Hepatocyte (in vitro differentiated cells): ENCODE measurements around the gene TMEM131L. TPM values are rescaled to one million over a fixed set of nuclear protein-coding genes. Genes with fewer than 3 reads are reported as not detected.

Source experiments
- DNase-seq: peaks from one replicate; pipeline ENCODE4 v3.0.0-alpha.2; 2016; ENCODE audit warnings: low spot score
- H2AFZ ChIP-seq: fragments of 200-600 bp; sonication (generic); 2 replicates; pipeline ENCODE4 v1.6.0; 2016; ENCODE audit warnings: antibody characterized with exemption, mild to moderate bottlenecking
- H3K27ac ChIP-seq: fragments of 200-600 bp; sonication (generic); 2 replicates; pipeline ENCODE4 v1.5.1; 2016; ENCODE audit warnings: mild to moderate bottlenecking
- H3K27me3 ChIP-seq: fragments of 200-600 bp; sonication (generic); 2 replicates; pipeline ENCODE4 v1.6.1; 2016
- H3K36me3 ChIP-seq: fragments of 200-600 bp; sonication (generic); replicated peaks from 2 replicates; pipeline ENCODE4 v1.5.1; 2016; ENCODE audit warnings: low read depth; ENCODE audit not compliant: insufficient read depth
- H3K4me1 ChIP-seq: fragments of 200-600 bp; sonication (generic); 2 replicates; pipeline ENCODE4 v1.5.1; 2016; ENCODE audit warnings: mild to moderate bottlenecking, moderate library complexity; ENCODE audit not compliant: insufficient read depth
- H3K4me2 ChIP-seq: fragments of 200-600 bp; sonication (generic); 2 replicates; pipeline ENCODE4 v1.6.0; 2016
- H3K4me3 ChIP-seq: fragments of 200-600 bp; sonication (generic); 2 replicates; pipeline ENCODE4 v1.5.1; 2016; ENCODE audit warnings: mild to moderate bottlenecking
- H3K79me2 ChIP-seq: fragments of 200-600 bp; sonication (generic); 2 replicates; pipeline ENCODE4 v1.6.0; 2017; ENCODE audit warnings: mild to moderate bottlenecking
- H3K9me2 ChIP-seq: fragments of 200-600 bp; sonication (generic); replicated peaks from 2 replicates; pipeline ENCODE4 v1.6.0; 2017; ENCODE audit warnings: mild to moderate bottlenecking; ENCODE audit not compliant: insufficient read depth
- H3K9me3 ChIP-seq: fragments of 200-600 bp; sonication (generic); 2 replicates; pipeline ENCODE4 v1.5.1; 2016; ENCODE audit warnings: low read depth, mild to moderate bottlenecking
- H4K20me1 ChIP-seq: fragments of 200-600 bp; sonication (generic); 2 replicates; pipeline ENCODE4 v1.6.0; 2016; ENCODE audit warnings: mild to moderate bottlenecking; ENCODE audit not compliant: insufficient read depth, poor library complexity, severe bottlenecking
- EZH2 ChIP-seq: fragments of 200-600 bp; sonication (generic); IDR thresholded peaks from 2 replicates; pipeline ENCODE4 v1.6.1; 2016; ENCODE audit warnings: antibody characterized with exemption, mild to moderate bottlenecking, borderline replicate concordance
- EZH2phosphoT487 ChIP-seq: fragments of 200-600 bp; sonication (generic); IDR thresholded peaks from one replicate; pipeline ENCODE4 v1.6.1; 2018; ENCODE audit warnings: antibody characterized with exemption, mild to moderate bottlenecking, low read depth, moderate library complexity; ENCODE audit not compliant: unreplicated experiment, severe bottlenecking
- WGBS: methylation state at CpG from one replicate; pipeline ENCODE4 v1.1.6; 2016; ENCODE audit warnings: low lambda C conversion rate; ENCODE audit errors: missing lambda C conversion rate; 5-methylcytosine and 5-hydroxymethylcytosine counted together
- polyA plus RNA-seq: library from polyadenylated mRNA; unstranded; fragments of >200 nt; fragmentation: Nextera tagmentation; extraction: Ambion mirVana; gene quantifications from 2 replicates; pipeline ENCODE4 v1.2.1, GENCODE V29; 2016
- total RNA-seq: library from RNA; depleted of rRNA; stranded (reverse); fragments of >200 nt; gene quantifications from 2 replicates; pipeline ENCODE4 v1.2.3, GENCODE V29; 2014
- TF ChIP-seq, protein P1 (sequence below): fragments of 200-600 bp; sonication (generic); IDR thresholded peaks from 2 replicates; pipeline ENCODE4 v1.5.1; 2016; ENCODE audit warnings: antibody characterized with exemption, mild to moderate bottlenecking; ENCODE audit not compliant: poor library complexity

The TMEM131L gene
- total and polyA plus RNA-seq, 2 experiments from 2014 or later, result 6.3 to 10.5 TPM

DNA sequence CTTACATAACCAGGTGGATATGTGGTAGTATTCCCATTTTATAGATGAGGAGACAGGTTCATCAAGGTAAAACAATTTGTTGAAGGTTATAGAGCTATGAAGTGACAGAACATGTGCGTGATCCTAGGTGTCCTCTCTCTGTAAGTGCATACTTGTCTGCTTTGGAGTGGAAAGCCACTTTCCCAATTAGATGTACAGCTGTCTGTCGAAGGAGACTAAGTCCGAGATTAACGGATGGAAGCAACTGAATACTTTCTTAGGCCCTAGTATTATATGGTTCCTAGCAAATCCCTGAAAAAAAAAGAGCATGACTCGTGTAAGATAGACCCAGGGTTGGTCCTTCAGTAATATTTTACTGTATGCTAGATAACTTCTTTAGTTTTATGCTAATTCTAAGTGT is 19.7 kb downstream of the TMEM131L start:
- H2AFZ ChIP-seq, result no peak overlapping the region
- DNase-seq, result no peak
- H3K27ac ChIP-seq, result peak overlapping the region; percentile 88
- peak overlapping the region; percentile 60 for H3K4me2 ChIP-seq
- no peaks in the 10 kb centered on the region for H3K36me3 ChIP-seq
- WGBS, result 67% methylated on average over 5 of the region's 5 CpGs
- H3K79me2 ChIP-seq, result no peaks in the 10 kb centered on the region
- no peak for TF ChIP-seq EZH2phosphoT487
- TF ChIP-seq EZH2, result no peak
- TF ChIP-seq, protein P1, sequence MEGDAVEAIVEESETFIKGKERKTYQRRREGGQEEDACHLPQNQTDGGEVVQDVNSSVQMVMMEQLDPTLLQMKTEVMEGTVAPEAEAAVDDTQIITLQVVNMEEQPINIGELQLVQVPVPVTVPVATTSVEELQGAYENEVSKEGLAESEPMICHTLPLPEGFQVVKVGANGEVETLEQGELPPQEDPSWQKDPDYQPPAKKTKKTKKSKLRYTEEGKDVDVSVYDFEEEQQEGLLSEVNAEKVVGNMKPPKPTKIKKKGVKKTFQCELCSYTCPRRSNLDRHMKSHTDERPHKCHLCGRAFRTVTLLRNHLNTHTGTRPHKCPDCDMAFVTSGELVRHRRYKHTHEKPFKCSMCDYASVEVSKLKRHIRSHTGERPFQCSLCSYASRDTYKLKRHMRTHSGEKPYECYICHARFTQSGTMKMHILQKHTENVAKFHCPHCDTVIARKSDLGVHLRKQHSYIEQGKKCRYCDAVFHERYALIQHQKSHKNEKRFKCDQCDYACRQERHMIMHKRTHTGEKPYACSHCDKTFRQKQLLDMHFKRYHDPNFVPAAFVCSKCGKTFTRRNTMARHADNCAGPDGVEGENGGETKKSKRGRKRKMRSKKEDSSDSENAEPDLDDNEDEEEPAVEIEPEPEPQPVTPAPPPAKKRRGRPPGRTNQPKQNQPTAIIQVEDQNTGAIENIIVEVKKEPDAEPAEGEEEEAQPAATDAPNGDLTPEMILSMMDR, result no peak
- H3K9me3 ChIP-seq, result no peaks in the 10 kb centered on the region
- H3K4me3 ChIP-seq, result no peak overlapping the region
- H4K20me1 ChIP-seq, result no peaks in the 10 kb centered on the region
- H3K27me3 ChIP-seq, result no peaks in the 10 kb centered on the region
- H3K9me2 ChIP-seq, result no peaks in the 10 kb centered on the region
- peaks cover 17% of the 10 kb centered on the region for H3K4me1 ChIP-seq

DNA sequence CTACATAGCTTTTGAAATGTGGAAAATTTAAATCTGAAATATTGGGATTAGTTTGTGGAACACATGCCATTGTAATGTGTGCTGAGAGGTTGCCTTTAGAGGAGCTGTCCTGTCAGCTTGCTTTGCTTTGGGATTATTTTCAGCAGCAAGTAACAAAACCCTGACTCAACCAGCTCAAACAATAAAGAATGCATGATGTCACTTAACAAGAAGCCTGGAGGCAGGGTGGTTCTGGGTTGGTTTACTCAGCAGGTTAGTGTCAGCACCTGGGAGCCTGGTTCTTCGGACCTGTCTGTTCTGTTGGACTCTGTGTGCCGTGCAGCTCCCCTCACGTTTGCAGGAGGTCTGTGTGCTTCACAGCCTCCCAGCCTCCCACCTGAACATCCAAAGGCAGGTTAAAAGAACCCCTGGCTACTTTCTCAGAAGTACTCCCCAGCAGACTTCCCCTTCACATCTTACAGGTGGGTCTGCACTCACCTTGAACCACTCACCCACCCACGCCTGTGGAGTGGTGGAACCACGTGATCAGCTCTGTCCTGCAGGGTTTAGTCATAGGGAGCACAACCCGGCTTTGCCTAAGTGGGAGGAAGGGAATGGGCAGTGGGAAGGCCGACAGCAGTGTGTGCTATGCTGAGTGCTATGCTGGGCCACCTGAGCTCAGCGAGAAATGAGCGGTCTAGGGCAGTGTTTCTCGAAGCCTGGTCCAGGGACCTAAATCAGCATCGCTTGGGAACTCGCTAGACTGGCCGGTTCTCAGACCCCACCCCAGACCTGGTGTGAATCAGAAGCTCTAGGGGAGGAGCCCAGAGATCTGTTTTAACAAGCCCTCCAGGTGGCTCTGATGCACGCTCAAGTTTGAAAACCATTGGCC is 20.4 kb downstream of the TMEM131L start:
- Histone ChIP-seq H3K4me2 (peak overlapping the region; percentile 60), H3K4me3 (no peak overlapping the region), H3K27me3 (no peaks in the 10 kb centered on the region), H4K20me1 (no peaks in the 10 kb centered on the region), H2AFZ (no peak overlapping the region), H3K9me2 (no peaks in the 10 kb centered on the region), H3K79me2 (no peaks in the 10 kb centered on the region), H3K27ac (peak overlapping the region; percentile 88), H3K4me1 (peaks cover 17% of the 10 kb centered on the region), H3K36me3 (no peaks in the 10 kb centered on the region), H3K9me3 (no peaks in the 10 kb centered on the region)
- 64% methylated on average over 14 of the region's 14 CpGs for WGBS
- peak; percentile 74 for DNase-seq
- no peak for TF ChIP-seq EZH2
- no peak for TF ChIP-seq EZH2phosphoT487
- TF ChIP-seq, protein P1, result no peak

DNA sequence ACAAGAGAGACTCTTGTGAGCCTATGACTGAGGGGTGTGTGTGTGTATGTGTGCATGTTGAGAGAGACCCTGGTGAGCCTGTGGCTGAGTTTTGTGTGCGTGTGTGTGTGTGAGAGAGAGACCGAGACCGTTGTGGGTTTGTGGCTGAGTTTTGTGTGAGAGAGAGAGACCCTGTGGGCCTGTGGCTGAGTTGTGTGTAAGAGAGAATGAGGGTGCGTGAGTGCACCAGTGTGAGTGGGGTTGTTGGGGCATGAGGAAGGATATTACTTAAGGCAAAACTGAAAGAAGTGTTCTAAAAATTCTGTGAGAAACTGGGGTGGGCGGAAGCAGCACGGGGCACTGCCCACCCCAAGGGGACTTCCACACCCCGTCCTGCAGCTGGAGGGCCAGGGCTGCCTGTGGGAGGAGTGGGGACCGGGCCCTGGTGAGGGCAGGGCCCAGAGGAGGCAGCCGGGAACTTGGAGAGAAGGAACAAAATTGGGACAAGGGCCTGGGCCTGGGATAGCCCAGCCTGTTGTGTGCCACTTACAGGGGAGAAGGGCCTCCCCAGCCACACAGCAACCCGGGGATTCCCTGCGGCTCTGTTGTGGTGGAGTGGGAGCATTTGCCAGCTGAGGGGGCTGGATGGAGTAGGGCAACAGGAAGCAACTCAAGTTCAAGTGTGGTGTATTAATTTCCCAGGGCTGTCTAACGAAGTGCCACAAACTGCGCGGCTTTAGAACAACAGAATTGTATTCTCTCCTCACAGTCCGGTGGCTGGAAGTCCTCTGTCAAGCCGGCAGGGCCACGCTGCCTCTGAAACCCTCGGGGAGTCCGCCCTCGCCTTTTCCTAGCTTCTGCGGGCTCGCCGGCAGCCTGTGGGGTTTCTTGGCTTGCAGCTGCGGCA is 22.1 kb downstream of the TMEM131L start:
- H3K9me3 ChIP-seq, result no peaks in the 10 kb centered on the region
- no peak overlapping the region for H2AFZ ChIP-seq
- DNase-seq, result no peak
- no peaks in the 10 kb centered on the region for H3K9me2 ChIP-seq
- H3K79me2 ChIP-seq, result peaks cover 6% of the 10 kb centered on the region
- H3K27me3 ChIP-seq, result no peaks in the 10 kb centered on the region
- H3K36me3 ChIP-seq, result no peaks in the 10 kb centered on the region
- peaks cover 17% of the 10 kb centered on the region for H3K4me1 ChIP-seq
- H3K4me2 ChIP-seq, result no peak overlapping the region
- H3K4me3 ChIP-seq, result no peak overlapping the region
- no peak for TF ChIP-seq EZH2
- TF ChIP-seq EZH2phosphoT487, result no peak
- TF ChIP-seq, protein P1, result no peak
- WGBS, result 84% methylated on average over 24 of the region's 24 CpGs
- peak overlapping the region; percentile 42 for H3K27ac ChIP-seq
- H4K20me1 ChIP-seq, result no peaks in the 10 kb centered on the region
